ENCODE measurements around the gene GPR162.
A peak's percentile ranks its signal among the peaks of the same experiment; 100 is the strongest.

The GPR162 gene

GRCh38 chr12:6845395-6845794 lies 23.8 kb downstream of the GPR162 start:
- no peak for TF ChIP-seq MYC (IDR thresholded peaks at IDR 0.05; ENCODE audit: low read depth, low read length)
- TF ChIP-seq, protein P1, sequence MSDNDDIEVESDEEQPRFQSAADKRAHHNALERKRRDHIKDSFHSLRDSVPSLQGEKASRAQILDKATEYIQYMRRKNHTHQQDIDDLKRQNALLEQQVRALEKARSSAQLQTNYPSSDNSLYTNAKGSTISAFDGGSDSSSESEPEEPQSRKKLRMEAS (IDR thresholded peaks at IDR 0.05; ENCODE audit: low read depth, low read length) = no peak
- no peak for TF ChIP-seq CTCF (IDR thresholded peaks at IDR 0.05; ENCODE audit: low read depth, low read length)
- no peak for TF ChIP-seq POLR2A (IDR thresholded peaks at IDR 0.05; ENCODE audit: extremely low read depth, insufficient read length)
- H3K4me3 ChIP-seq (ENCODE audit: low read depth, low read length) = no peak overlapping the region
- DNase-seq (ENCODE audit: low read depth) = no peak

DNA sequence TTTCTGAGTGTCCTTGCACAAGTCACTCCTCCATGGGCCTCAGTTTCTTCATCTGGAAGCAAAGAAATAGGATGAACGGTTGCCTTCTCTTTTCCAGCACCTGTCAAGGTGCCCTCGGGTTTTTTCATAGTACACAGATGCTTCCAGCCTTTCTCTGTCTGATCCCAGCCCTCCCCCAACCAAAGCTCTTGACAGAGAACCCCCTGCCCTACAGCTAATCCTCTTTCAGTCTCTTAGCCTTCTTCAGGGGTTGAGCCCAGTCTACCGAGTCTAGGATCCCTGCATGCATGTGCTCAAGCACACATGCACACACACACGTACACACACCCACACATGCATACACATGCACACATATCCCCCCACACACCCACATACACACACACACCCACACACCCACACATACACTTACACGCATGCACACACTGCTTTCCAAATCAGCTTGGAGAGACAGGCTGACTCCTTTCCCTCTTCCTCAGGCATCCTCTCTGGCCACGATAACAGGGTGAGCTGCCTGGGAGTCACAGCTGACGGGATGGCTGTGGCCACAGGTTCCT lies 24.8 kb downstream of the GPR162 start:
- TF ChIP-seq MYC (IDR thresholded peaks at IDR 0.05; ENCODE audit: low read depth, low read length) (no peak), POLR2A (IDR thresholded peaks at IDR 0.05; ENCODE audit: extremely low read depth, insufficient read length) (no peak), CTCF (IDR thresholded peaks at IDR 0.05; ENCODE audit: low read depth, low read length) (no peak)
- TF ChIP-seq, protein P1 (IDR thresholded peaks at IDR 0.05; ENCODE audit: low read depth, low read length) = no peak
- H3K4me3 ChIP-seq (ENCODE audit: low read depth, low read length) = no peak overlapping the region
- DNase-seq (ENCODE audit: low read depth) = no peak

DNA sequence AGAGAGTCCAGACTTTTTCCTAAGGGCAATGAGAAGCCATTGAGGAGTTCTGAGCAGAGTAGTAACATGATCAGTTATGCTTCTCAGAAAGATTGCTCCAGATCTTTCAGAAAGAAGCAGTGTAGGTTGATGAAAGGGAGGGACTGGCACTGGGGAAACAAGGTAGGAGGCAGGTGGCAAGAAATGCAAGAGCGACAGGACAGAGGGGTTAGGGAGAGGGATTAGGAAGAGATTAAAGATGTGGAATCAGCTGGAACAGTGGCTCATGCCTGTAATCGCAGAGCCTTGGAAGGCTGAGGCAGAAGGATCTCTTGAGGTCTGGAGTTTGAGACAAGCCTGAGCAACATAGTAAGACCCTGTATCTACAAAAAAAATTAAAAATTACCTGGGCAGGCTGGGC lies 26.1 kb downstream of the GPR162 start:
- TF ChIP-seq, protein P1 (IDR thresholded peaks at IDR 0.05; ENCODE audit: low read depth, low read length) = no peak
- TF ChIP-seq CTCF (IDR thresholded peaks at IDR 0.05; ENCODE audit: low read depth, low read length) (no peak), POLR2A (IDR thresholded peaks at IDR 0.05; ENCODE audit: extremely low read depth, insufficient read length) (no peak), MYC (IDR thresholded peaks at IDR 0.05; ENCODE audit: low read depth, low read length) (no peak)
- DNase-seq (ENCODE audit: low read depth) = no peak
- H3K4me3 ChIP-seq (ENCODE audit: low read depth, low read length) = no peak overlapping the region

GRCh38 chr12:6849427-6849826 lies 27.8 kb downstream of the GPR162 start:
- TF ChIP-seq, protein P1 (IDR thresholded peaks at IDR 0.05; ENCODE audit: low read depth, low read length) = no peak
- TF ChIP-seq POLR2A (IDR thresholded peaks at IDR 0.05; ENCODE audit: extremely low read depth, insufficient read length) = no peak
- TF ChIP-seq CTCF (IDR thresholded peaks at IDR 0.05; ENCODE audit: low read depth, low read length) = no peak
- TF ChIP-seq MYC (IDR thresholded peaks at IDR 0.05; ENCODE audit: low read depth, low read length) = no peak
- no peak for DNase-seq (ENCODE audit: low read depth)
- H3K4me3 ChIP-seq (ENCODE audit: low read depth, low read length) = peak overlapping the region; percentile 89

DNA sequence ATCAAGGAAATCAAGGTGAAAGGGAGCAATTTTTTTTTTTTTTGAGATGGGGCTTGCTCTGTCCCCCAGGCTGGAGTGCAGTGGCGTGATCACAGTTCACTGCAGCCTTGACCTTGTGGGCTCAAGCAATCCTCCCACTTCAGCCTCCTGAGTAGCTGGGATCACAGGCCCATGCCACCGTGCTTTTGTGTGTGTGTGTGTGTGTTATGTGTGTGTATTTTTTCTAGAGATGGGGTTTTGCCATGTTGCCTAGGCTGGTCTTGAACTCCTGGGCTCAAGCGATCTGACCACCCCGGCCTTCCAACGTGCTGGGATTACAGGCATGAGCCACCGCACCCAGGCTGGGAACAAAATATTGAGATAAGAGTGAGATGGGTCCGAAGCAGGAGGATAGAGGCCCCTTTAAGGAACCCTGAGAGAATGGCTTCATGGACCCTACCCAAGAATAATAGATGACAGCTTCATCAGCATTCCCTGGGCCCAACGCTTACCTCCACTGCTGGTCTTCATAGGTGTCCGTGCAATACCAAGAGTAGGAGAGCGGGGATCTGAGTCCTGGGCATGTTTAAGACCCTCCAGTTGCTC lies 28.4 kb downstream of the GPR162 start:
- H3K4me3 ChIP-seq (ENCODE audit: low read depth, low read length) = peak overlapping the region; percentile 89
- no peak for TF ChIP-seq MYC (IDR thresholded peaks at IDR 0.05; ENCODE audit: low read depth, low read length)
- no peak for TF ChIP-seq CTCF (IDR thresholded peaks at IDR 0.05; ENCODE audit: low read depth, low read length)
- no peak for TF ChIP-seq POLR2A (IDR thresholded peaks at IDR 0.05; ENCODE audit: extremely low read depth, insufficient read length)
- TF ChIP-seq, protein P1 (IDR thresholded peaks at IDR 0.05; ENCODE audit: low read depth, low read length) = no peak
- no peak for DNase-seq (ENCODE audit: low read depth)

Data from NB4 (cell line).